T-helper 2 cell treated with Interferon-gamma antibody and Interleukin-4, amounts not matched to agents 5 μg/mL and 100 μg/mL, for 36 hours (primary cell): ENCODE data around the gene CORIN.
"Not testable (repeated sequence)": the region's sequence is repeated elsewhere in the genome, so short reads cannot be mapped to it uniquely, and the experiment has no call there.

ENCODE experiments used
- DNase-seq: peaks from one replicate; pipeline ENCODE4 v3.0.0; 2021; ENCODE audit warnings: low spot score
- H3K27ac Mint-ChIP-seq: one replicate; pipeline ENCODE4 v1.8.0; 2021; ENCODE audit warnings: mild to moderate bottlenecking, mixed read lengths
- H3K27me3 Mint-ChIP-seq: one replicate; pipeline ENCODE4 v1.8.0; 2021; ENCODE audit warnings: low read depth, mixed read lengths
- H3K36me3 Mint-ChIP-seq: one replicate; pipeline ENCODE4 v1.8.0; 2021; ENCODE audit warnings: low read depth, mixed read lengths
- H3K4me1 Mint-ChIP-seq: one replicate; pipeline ENCODE4 v1.8.0; 2021; ENCODE audit warnings: low read depth, mixed read lengths
- H3K4me3 Mint-ChIP-seq: one replicate; pipeline ENCODE4 v1.8.0; 2022; ENCODE audit warnings: mild to moderate bottlenecking, moderate library complexity, mixed read lengths
- H3K9me3 Mint-ChIP-seq: one replicate; pipeline ENCODE4 v1.8.0; 2021; ENCODE audit warnings: mixed read lengths

The CORIN gene

DNA sequence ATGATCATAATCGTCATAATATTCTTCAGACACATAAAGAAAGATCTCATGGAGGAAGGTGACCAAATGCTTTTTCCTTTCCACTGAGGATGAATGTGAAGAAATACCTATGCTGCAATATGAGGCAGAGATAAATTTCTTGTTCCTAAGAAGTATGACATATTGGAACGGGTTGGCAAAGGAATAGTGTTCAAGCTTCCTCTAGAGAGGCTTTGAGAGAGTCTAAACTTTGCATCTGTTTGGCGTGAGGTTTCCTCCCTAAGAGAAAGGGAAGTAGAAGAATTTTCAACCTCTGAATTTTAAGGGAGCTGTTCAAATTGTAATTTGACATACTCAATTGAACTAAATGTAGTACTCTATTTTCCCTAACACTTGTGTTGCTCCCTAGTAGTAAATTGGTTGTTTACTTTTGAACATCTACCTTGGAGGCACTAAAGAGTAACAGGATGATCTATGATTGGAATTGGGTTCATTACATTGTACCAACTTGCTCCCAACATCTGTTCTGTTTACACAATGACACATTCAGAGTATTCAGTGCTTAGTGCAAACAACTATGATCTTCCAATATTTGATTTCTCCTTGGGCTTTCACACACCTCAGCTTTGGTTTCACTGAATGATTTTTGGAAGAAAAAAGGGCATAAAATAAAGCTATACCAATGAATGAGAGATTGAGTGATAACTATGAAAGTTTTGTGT lies 122.0 kb downstream of the CORIN start:
- DNase-seq: no peak
- Mint-ChIP-seq H3K4me3 (no peak overlapping the region), H3K27ac (no peak overlapping the region), H3K4me1 (no peaks in the 10 kb centered on the region), H3K27me3 (peaks cover 28% of the 10 kb centered on the region), H3K9me3 (no peaks in the 10 kb centered on the region), H3K36me3 (no peaks in the 10 kb centered on the region)

DNA sequence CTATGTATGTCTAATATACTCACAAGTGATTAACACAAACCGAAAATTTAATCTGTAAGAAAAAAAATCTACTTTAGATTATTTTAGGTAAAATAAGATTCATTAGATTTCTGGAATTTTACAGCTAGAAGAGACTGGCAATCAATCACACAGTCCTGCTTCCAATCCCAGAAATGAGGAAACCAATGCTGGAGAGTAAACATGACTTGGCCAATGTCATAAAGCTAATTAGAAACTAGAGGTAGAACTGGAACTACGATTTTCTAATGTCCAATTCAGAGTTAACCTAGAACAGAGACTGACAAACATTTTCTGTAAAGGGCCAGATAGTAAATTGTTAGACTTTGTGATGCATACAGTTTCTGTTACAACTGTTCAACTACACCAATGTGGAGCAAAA lies 123.6 kb downstream of the CORIN start:
- H3K4me3 Mint-ChIP-seq: no peak overlapping the region
- no peaks in the 10 kb centered on the region for H3K9me3 Mint-ChIP-seq
- H3K27me3 Mint-ChIP-seq: peaks cover 28% of the 10 kb centered on the region
- H3K27ac Mint-ChIP-seq: no peak overlapping the region
- no peaks in the 10 kb centered on the region for H3K36me3 Mint-ChIP-seq
- no peaks in the 10 kb centered on the region for H3K4me1 Mint-ChIP-seq
- no peak for DNase-seq

DNA sequence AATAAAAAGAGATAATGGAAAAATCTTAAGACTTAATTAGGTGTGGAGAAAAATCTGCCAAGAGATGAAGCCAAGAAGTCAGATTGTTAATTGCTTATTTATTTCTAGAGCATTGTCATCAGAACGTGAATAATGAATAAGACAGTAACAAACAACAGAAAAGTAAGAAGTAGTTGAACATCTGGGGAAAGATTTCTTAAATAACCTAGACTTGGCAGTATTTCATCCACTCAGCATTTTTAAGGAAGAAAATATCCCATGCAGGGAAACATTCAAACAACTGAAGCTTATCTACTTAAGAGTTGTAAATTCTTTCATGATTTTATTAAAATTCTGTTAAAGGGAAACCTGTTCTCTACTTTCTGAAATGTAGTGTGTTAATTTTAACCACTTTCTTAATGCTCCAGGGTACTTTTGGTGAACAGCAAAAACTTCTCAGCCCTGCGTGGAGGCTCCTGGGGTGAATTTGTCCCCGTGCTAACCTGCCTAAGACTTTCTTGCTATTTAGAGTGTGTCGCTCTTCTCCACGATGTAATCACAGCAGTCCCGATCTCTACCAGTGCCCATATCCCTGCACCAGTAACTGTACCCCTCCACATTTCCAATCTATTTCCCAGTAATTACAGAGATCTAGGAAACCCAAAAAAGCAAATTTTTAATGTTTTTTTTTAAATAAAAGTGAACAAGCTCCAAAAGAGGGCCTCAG lies 124.6 kb downstream of the CORIN start:
- DNase-seq: no peak
- peaks cover 22% of the 10 kb centered on the region for H3K27me3 Mint-ChIP-seq

DNA sequence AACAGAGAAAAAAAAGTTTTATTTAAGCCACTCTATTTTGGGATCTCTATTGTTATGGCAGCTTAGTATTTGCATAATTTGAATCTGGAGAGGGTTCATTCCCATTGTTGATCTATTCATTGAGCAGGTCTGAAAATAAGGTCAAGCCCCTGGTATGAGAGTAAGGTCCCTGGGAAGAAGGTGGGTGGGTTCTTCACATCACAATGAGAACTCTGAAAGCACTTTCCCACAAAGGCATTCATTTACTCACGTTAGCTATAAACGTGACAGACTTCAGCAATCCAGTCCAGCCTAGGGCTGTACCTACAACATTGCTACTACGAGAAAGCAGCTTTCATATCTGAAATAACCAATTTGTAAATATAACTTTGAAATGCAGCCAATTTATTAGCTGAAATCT lies 126.2 kb downstream of the CORIN start:
- H3K27me3 Mint-ChIP-seq: peaks cover 18% of the 10 kb centered on the region
- no peaks in the 10 kb centered on the region for H3K36me3 Mint-ChIP-seq
- no peak overlapping the region for H3K27ac Mint-ChIP-seq
- no peaks in the 10 kb centered on the region for H3K9me3 Mint-ChIP-seq
- no peaks in the 10 kb centered on the region for H3K4me1 Mint-ChIP-seq
- no peak overlapping the region for H3K4me3 Mint-ChIP-seq
- DNase-seq: no peak

More for the DNA sequence above, 124.6 kb downstream of the CORIN start:
- no peaks in the 10 kb centered on the region for H3K36me3 Mint-ChIP-seq
- no peak overlapping the region for H3K4me3 Mint-ChIP-seq
- H3K9me3 Mint-ChIP-seq: no peaks in the 10 kb centered on the region
- no peak overlapping the region for H3K27ac Mint-ChIP-seq
- no peaks in the 10 kb centered on the region for H3K4me1 Mint-ChIP-seq

DNA sequence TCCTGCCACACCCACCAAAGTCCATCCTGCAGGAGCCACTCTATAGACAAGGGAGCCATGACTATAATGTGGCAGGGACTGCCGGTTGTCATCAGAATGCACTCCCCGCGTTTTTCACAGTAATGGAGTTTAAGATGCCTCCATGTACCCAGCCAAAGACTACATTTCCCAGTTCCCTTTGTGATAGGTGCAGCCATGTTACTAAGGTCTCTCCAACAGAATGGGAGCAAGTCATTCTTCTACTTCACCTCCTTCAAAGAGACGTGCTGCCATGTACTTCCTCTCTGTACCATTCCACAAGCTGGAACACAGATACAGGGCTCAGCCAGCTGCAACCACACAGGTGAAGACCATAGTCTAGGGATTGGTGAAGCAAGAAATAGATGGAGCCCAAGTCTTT lies 126.7 kb downstream of the CORIN start:
- Mint-ChIP-seq H3K9me3 (no peaks in the 10 kb centered on the region), H3K27me3 (peaks cover 20% of the 10 kb centered on the region), H3K27ac (no peak overlapping the region), H3K36me3 (no peaks in the 10 kb centered on the region), H3K4me1 (no peaks in the 10 kb centered on the region), H3K4me3 (no peak overlapping the region)
- no peak for DNase-seq

DNA sequence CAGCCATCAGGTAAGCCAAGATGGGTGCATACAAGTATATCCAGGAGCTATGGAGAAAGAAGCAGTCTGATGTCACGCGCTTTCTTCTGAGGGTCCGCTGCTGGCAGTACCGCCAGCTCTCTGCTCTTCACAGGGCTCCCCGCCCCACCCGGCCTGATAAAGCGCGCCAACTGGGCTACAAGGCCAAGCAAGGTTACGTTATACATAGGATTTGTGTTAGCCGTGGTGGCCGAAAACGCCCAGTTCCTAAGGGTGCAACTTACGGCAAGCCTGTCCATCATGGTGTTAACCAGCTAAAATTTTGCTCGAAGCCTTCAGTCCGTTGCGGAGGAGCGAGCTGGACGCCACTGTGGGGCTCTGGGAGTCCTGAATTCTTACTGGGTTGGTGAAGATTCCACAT lies 131.5 kb downstream of the CORIN start:
- H3K9me3 Mint-ChIP-seq, H3K36me3 Mint-ChIP-seq, H3K4me3 Mint-ChIP-seq, H3K27ac Mint-ChIP-seq, DNase-seq, H3K4me1 Mint-ChIP-seq: not testable (repeated sequence)
- peaks cover 12% of the 10 kb centered on the region for H3K27me3 Mint-ChIP-seq

DNA sequence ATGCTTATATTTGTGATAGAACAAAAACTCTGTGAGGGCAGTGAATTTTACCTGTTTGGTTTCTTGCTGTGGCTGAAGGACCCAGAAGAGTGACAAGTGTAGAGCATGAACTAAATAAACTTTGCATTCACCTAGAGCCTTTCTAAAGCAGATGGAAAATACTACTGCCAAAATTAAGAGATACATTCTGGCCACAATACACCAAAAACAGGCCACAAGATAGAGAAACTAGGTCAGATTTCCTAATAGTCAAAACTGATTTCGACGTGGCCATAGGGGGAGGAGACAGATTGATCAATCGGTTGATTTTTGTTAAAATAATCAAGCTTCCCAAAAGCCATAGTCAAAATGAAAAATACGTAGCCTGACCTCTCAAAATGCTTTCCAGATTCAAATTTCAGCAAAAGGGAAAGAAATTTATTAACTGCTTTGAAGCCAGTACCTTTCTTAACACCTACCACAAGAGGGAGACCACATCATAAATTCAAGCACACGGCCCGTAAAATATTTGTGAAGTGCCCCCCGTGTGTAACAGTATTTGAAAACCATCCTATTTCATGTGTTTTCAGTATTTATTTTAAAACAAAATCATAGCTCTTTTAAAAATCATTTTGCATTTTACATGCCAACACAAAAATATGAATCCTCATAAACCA lies 132.4 kb downstream of the CORIN start:
- no peaks in the 10 kb centered on the region for H3K9me3 Mint-ChIP-seq
- H3K27ac Mint-ChIP-seq: no peak overlapping the region
- no peaks in the 10 kb centered on the region for H3K36me3 Mint-ChIP-seq
- H3K4me1 Mint-ChIP-seq: no peaks in the 10 kb centered on the region
- H3K27me3 Mint-ChIP-seq: peaks cover 16% of the 10 kb centered on the region
- no peak for DNase-seq
- no peak overlapping the region for H3K4me3 Mint-ChIP-seq

DNA sequence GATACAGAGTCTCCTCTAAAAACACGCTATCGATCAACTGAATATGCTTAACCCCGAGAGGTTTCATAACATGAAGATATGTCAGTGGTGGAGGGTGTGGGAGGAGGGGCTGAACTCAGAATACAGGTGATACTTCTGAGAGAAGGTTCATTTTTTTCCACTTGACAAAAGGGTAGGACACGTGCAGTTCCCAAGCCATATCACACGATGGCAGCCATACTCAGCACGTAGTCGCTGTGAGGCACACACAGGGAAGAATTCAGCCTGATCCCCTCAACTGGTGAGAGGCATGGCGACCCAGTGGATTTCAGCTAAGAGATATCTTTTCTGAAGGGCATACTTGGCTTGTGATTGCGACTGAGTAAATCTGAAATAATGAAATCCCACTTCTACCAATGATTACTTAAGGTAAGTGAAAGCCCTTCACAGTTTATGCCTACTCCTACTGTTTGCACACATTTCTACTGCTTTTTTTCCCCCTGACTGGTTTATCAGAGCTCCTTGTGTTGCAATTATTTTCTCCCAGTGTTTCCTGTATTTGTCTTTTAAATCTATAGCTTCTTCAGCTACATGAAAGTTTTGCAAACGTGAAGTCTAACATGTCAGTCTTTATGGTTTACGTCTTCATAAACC lies 133.1 kb downstream of the CORIN start:
- no peak overlapping the region for H3K4me3 Mint-ChIP-seq
- no peak overlapping the region for H3K27ac Mint-ChIP-seq
- no peaks in the 10 kb centered on the region for H3K36me3 Mint-ChIP-seq
- no peaks in the 10 kb centered on the region for H3K9me3 Mint-ChIP-seq
- H3K4me1 Mint-ChIP-seq: no peaks in the 10 kb centered on the region
- DNase-seq: no peak
- H3K27me3 Mint-ChIP-seq: peaks cover 16% of the 10 kb centered on the region

DNA sequence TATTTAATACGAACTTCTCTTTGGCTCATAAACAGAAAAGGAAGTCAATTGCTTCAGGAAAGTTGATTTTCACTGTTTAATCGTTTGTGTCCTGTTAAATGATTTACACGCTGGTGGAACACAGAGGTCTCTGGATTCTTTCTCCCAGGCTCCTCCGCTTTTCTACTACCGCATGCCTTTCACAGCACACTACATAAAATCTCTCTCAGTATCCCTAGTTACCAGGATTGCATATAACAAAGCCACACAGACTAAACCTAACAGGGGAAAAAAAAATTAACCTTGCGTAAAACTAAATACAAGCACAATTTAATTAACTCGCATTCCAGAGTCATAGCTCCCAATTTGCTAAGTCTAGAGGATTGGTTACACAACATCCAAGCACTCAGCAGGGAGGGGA lies 133.9 kb downstream of the CORIN start:
- no peak overlapping the region for H3K4me3 Mint-ChIP-seq
- no peaks in the 10 kb centered on the region for H3K4me1 Mint-ChIP-seq
- H3K9me3 Mint-ChIP-seq: no peaks in the 10 kb centered on the region
- H3K27me3 Mint-ChIP-seq: peaks cover 16% of the 10 kb centered on the region
- DNase-seq: no peak
- no peaks in the 10 kb centered on the region for H3K36me3 Mint-ChIP-seq
- no peak overlapping the region for H3K27ac Mint-ChIP-seq

DNA sequence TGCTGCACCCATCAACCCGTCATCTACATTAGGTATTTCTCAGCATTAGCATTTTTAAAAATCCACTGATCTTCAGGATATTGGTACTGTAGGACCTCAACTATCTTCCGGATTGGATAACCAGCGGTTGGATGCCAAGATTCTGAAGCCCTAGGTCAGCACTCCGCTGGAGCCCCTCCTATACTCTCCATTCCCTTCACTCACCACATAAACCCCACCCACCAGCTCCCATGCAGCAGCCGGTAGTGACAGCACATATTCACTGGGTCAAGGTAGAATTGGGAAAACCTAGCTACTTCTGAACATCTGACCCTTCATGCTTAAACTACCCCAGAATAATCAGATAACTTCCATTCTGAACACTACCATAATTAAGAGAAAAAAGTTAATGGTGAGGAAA lies 134.9 kb downstream of the CORIN start:
- H3K36me3 Mint-ChIP-seq: no peaks in the 10 kb centered on the region
- H3K4me1 Mint-ChIP-seq: no peaks in the 10 kb centered on the region
- no peak overlapping the region for H3K27ac Mint-ChIP-seq
- no peaks in the 10 kb centered on the region for H3K9me3 Mint-ChIP-seq
- no peak overlapping the region for H3K4me3 Mint-ChIP-seq
- no peak for DNase-seq
- H3K27me3 Mint-ChIP-seq: peaks cover 16% of the 10 kb centered on the region

DNA sequence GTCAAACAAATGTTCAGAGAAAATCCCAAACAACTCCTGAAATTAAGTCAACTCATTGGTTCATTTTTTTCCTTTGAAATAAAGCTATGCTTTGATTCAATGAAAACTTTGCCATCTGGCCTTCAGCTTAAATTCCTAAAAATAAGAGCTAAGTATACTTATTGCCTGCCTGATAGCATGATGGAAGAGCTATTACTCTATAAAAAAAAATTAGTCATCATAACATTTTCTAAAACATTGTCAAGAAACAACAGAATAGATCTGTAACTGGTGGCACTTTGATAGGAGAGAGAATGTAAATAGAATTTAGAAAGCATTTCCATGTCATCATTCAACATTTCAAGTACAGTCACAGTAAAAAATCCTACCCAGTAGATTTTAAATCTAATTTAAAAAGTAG lies 136.6 kb downstream of the CORIN start:
- no peaks in the 10 kb centered on the region for H3K4me1 Mint-ChIP-seq
- H3K27me3 Mint-ChIP-seq: peaks cover 15% of the 10 kb centered on the region
- H3K9me3 Mint-ChIP-seq: no peaks in the 10 kb centered on the region
- H3K36me3 Mint-ChIP-seq: no peaks in the 10 kb centered on the region
- no peak overlapping the region for H3K27ac Mint-ChIP-seq
- no peak for DNase-seq
- no peak overlapping the region for H3K4me3 Mint-ChIP-seq

DNA sequence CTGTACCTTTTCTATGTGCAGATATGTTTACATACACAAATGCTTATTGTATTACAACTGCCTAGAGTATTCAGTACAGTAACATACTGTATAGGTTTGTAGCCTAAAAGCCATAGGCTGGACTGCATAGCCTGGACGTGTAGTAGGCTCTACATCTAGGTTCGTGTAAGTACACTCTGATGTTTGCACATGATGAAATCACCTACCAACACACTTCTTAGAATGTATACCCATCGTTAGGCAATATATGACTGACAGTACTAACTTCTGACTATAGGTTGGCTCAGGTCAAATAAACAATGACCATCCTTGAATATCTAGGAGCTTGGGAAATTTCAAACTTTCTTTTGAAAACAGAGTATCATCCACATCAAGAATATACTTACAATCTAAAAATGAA lies 139.0 kb downstream of the CORIN start:
- peaks cover 8% of the 10 kb centered on the region for H3K27me3 Mint-ChIP-seq
- no peak for DNase-seq
- H3K4me1 Mint-ChIP-seq: no peaks in the 10 kb centered on the region
- H3K9me3 Mint-ChIP-seq: no peaks in the 10 kb centered on the region
- no peak overlapping the region for H3K4me3 Mint-ChIP-seq
- no peaks in the 10 kb centered on the region for H3K36me3 Mint-ChIP-seq
- no peak overlapping the region for H3K27ac Mint-ChIP-seq

DNA sequence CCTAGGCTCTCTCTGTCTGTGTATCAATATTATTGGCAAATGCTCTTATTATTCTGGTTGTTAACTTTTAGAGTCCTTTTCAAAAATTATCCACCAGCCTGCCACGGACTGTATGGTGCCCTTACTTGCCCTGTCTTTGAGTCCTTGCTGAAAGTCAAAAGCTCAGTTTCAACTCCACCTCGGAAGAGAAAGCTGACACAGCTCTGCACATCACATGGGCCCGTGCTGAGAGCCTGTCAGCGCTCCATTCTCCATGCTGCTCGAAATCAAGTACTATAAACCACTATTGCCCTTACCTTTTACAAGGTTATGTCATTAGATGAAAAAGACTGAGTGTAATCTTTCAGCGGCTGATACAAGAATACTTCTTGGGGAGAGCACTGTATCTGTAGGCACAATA lies 141.0 kb downstream of the CORIN start:
- H3K4me1 Mint-ChIP-seq: no peaks in the 10 kb centered on the region
- peaks cover 15% of the 10 kb centered on the region for H3K27me3 Mint-ChIP-seq
- DNase-seq: no peak
- H3K27ac Mint-ChIP-seq: no peak overlapping the region
- H3K4me3 Mint-ChIP-seq: no peak overlapping the region
- H3K36me3 Mint-ChIP-seq: no peaks in the 10 kb centered on the region
- no peaks in the 10 kb centered on the region for H3K9me3 Mint-ChIP-seq

DNA sequence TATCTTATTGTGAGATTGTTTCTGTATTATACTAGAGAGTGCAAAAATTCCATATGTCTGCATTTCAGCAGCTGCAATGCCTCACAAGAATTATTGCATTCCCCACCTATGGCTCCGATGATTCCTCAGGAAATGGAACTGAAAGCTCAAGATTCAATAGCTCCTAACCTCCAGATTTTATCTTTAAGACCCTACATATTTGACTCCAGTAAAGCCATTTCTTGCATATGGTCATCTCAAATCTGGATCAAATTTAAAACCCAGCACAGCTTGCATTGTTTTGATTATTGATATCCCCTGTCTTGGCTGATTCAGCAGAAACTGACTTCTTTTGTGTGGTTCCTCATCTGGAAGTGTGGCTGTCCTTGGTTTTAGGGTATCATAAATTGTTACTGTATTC lies 142.6 kb downstream of the CORIN start:
- no peak overlapping the region for H3K27ac Mint-ChIP-seq
- H3K4me1 Mint-ChIP-seq: no peaks in the 10 kb centered on the region
- no peak overlapping the region for H3K4me3 Mint-ChIP-seq
- no peaks in the 10 kb centered on the region for H3K36me3 Mint-ChIP-seq
- no peaks in the 10 kb centered on the region for H3K9me3 Mint-ChIP-seq
- no peak for DNase-seq
- peaks cover 12% of the 10 kb centered on the region for H3K27me3 Mint-ChIP-seq
